Endothelial cell of umbilical vein (primary cell): Measurements from ENCODE around the gene ZC3H6. TPM values are rescaled to one million over a fixed set of nuclear protein-coding genes. Genes with fewer than 3 reads are reported as not detected.
"Not testable (repeated sequence)": the region's sequence is repeated elsewhere in the genome, so short reads cannot be mapped to it uniquely, and the experiment has no call there.

Experiments used
- BruUV-seq: library from RNA; stranded (reverse); fragments of 400-500 nt; replicated peaks from 2 replicates; lab custom pipeline; 2021; lab: Mats Ljungman, UMichigan
- CTCF ChIA-PET: fragments of 300-600, 350-600 bp; sonication (Branson Sonifier 250); formaldehyde crosslinking; loops from one replicate; lab custom pipeline; 2021; ENCODE audit warnings: antibody characterized with exemption, inconsistent platforms; lab: Charles Lee
- POLR2A ChIA-PET: fragments of 300-600, 350-600 bp; sonication (Branson Sonifier 250); formaldehyde crosslinking; loops from one replicate; lab custom pipeline; 2021; ENCODE audit warnings: antibody characterized with exemption, inconsistent platforms; lab: Charles Lee
- DNase-seq: peaks from one replicate; pipeline ENCODE4 v3.0.0-alpha.2; 2011; ENCODE audit warnings: low read depth, low spot score
- FAIRE-seq: peaks from 2 replicates; lab custom pipeline; 2011; peaks lifted over from hg19 to GRCh38; lab: Jason Lieb, UNC
- H2AFZ ChIP-seq: 2 replicates; pipeline ENCODE4 v1.6.0; 2012; ENCODE audit warnings: low read depth, low read length, control low read depth, inconsistent platforms
- H3K27ac ChIP-seq: 2 replicates; pipeline ENCODE4 v1.5.1; 2011; ENCODE audit warnings: low read depth, mild to moderate bottlenecking, control low read depth, low read length, moderate library complexity; ENCODE audit not compliant: insufficient read depth
- H3K27me3 ChIP-seq, 2 experiments: 2 replicates each; pipeline versions ENCODE4 v1.6.0 to v1.6.1; 2011; ENCODE audit warnings: low read length in 2 of 2, mixed read lengths in 1 of 2; ENCODE audit not compliant: control insufficient read depth in 2 of 2, insufficient read depth in 2 of 2
- H3K36me3 ChIP-seq, 2 experiments: 2 replicates in 1 of 2; 3 replicates in 1 of 2; pipeline ENCODE4 v1.5.1; 2011; ENCODE audit warnings: low read length in 2 of 2, mild to moderate bottlenecking in 1 of 2, moderate library complexity in 1 of 2; ENCODE audit not compliant: control insufficient read depth in 2 of 2, insufficient read depth in 2 of 2; ENCODE audit errors: extremely low read depth in 1 of 2
- H3K4me1 ChIP-seq: 3 replicates; pipeline ENCODE4 v1.5.1; 2011; ENCODE audit warnings: mild to moderate bottlenecking, low read length; ENCODE audit not compliant: control insufficient read depth, insufficient read depth; ENCODE audit errors: extremely low read depth
- H3K4me2 ChIP-seq: 2 replicates; pipeline ENCODE4 v1.6.1; 2011; ENCODE audit warnings: low read length, control low read depth, mixed read lengths; ENCODE audit not compliant: insufficient read depth
- H3K4me3 ChIP-seq, 3 experiments: fragments of 200-600 bp in 1 of 3; sonication (generic), shearing (Covaris generic) in 1 of 3; replicated peaks in 1 of 3; 2 replicates each; pipeline ENCODE4 v1.5.1; 2011 to 2016; ENCODE audit warnings: control low read depth in 3 of 3, low read length in 3 of 3, mild to moderate bottlenecking in 2 of 3, inconsistent platforms in 1 of 3, low read depth in 1 of 3, moderate library complexity in 1 of 3; ENCODE audit not compliant: insufficient read depth in 1 of 3
- H3K79me2 ChIP-seq: 2 replicates; pipeline ENCODE4 v1.6.0; 2012; ENCODE audit warnings: low read length, inconsistent platforms; ENCODE audit not compliant: control insufficient read depth, insufficient read depth
- H3K9ac ChIP-seq: replicated peaks from 2 replicates; pipeline ENCODE3; 2011; ENCODE audit warnings: low read length, control low read depth; ENCODE audit not compliant: insufficient read depth; ENCODE audit errors: extremely low read depth
- H3K9me1 ChIP-seq: replicated peaks from 3 replicates; pipeline ENCODE4 v1.6.0; 2011; ENCODE audit warnings: mild to moderate bottlenecking, low read length; ENCODE audit not compliant: control insufficient read depth, insufficient read depth; ENCODE audit errors: extremely low read depth
- H3K9me3 ChIP-seq: replicated peaks from 2 replicates; pipeline ENCODE4 v1.5.1; 2012; ENCODE audit warnings: low read length, inconsistent platforms; ENCODE audit not compliant: control insufficient read depth, insufficient read depth
- H4K20me1 ChIP-seq: replicated peaks from 2 replicates; pipeline ENCODE3; 2011; ENCODE audit warnings: mild to moderate bottlenecking, low read length; ENCODE audit not compliant: control insufficient read depth, insufficient read depth; ENCODE audit errors: extremely low read depth
- CTCF ChIP-seq, 2 donors: IDR thresholded peaks; 1 replicate in 1 of 2; 2 replicates in 1 of 2; pipeline ENCODE4 v1.5.1; 2011; ENCODE audit warnings: low read length in 2 of 2, mild to moderate bottlenecking in 2 of 2, moderate library complexity in 2 of 2, control low read depth in 1 of 2, inconsistent platforms in 1 of 2, low read depth in 1 of 2; ENCODE audit not compliant: insufficient read depth in 1 of 2; ENCODE audit errors: extremely low read depth in 1 of 2
- EZH2 ChIP-seq: IDR thresholded peaks from 2 replicates; pipeline ENCODE4 v1.6.1; 2012; ENCODE audit warnings: borderline replicate concordance, low read depth, mild to moderate bottlenecking, moderate library complexity, low read length, inconsistent platforms; ENCODE audit not compliant: severe bottlenecking
- FOS ChIP-seq: IDR thresholded peaks from 2 replicates; pipeline ENCODE4 v1.6.1; 2011; ENCODE audit warnings: mild to moderate bottlenecking, low read length, moderate library complexity, borderline replicate concordance; ENCODE audit not compliant: insufficient read depth
- GATA2 ChIP-seq: IDR thresholded peaks from 2 replicates; pipeline ENCODE4 v1.7.0; 2011; ENCODE audit warnings: low read depth, mild to moderate bottlenecking, moderate library complexity, mixed read lengths, low read length; ENCODE audit not compliant: insufficient read length, insufficient read depth
- JUN ChIP-seq: IDR thresholded peaks from 2 replicates; pipeline ENCODE4 v1.6.1; 2011; ENCODE audit warnings: borderline replicate concordance, low read depth; ENCODE audit not compliant: insufficient read length, insufficient read depth
- MAX ChIP-seq: IDR thresholded peaks from 2 replicates; pipeline ENCODE4 v1.6.1; 2011; ENCODE audit not compliant: insufficient read depth, insufficient read length
- MYC ChIP-seq: IDR thresholded peaks from one replicate; pipeline ENCODE4 v1.6.1; 2011; ENCODE audit warnings: mild to moderate bottlenecking, low read depth, low read length
- POLR2A ChIP-seq: IDR thresholded peaks from 2 replicates; pipeline ENCODE4 v1.6.1; 2012; ENCODE audit warnings: low read depth, mild to moderate bottlenecking, control low read depth, low read length
- POLR2AphosphoS5 ChIP-seq: IDR thresholded peaks from 2 replicates; pipeline ENCODE4 v1.6.1; 2012; ENCODE audit warnings: low read depth, mild to moderate bottlenecking, control low read depth, low read length, moderate library complexity; ENCODE audit not compliant: insufficient read depth
- dilution Hi-C: fragments of 300-500 bp; cut with MboI; formaldehyde crosslinking; loops from one replicate; pipeline ENCODE4 v1.15.0; 2019; ENCODE audit warnings: low sequenced_read_pairs; ENCODE audit not compliant: extremely low pct_ligation_motif_present
- intact Hi-C: fragments of 100-400 bp; cut with micrococcal nuclease; formaldehyde crosslinking; loops from one replicate; pipeline ENCODE4 v1.10.0; 2022
- polyA plus RNA-seq, 4 experiments: library from polyadenylated mRNA; depleted of rRNA in 3 of 4; stranded (reverse) in 3 of 4; unstranded in 1 of 4; fragments of >200 nt; gene quantifications; 2 replicates each; pipeline versions ENCODE4 v1.2.1 to v1.2.3, GENCODE V29; 2011 to 2012; ENCODE audit warnings: missing spikeins in 1 of 4
- total RNA-seq: library from RNA; stranded (reverse); gene quantifications from 2 replicates; pipeline ENCODE4 v1.2.3, GENCODE V29; 2021

ZC3H6 gene
- total and polyA plus RNA-seq, 2 donors (not counting 3 experiments of a cell fraction or from before 2014, with no cell fraction given), result 0.46 to 3.0 TPM

- Histone ChIP-seq H3K4me1 (peaks cover 9% of the 10 kb centered on the region), H3K4me2 (no peak overlapping the region), H2AFZ (no peak overlapping the region), H3K79me2 (no peaks in the 10 kb centered on the region), H3K9me1 (no peaks in the 10 kb centered on the region), H3K27me3 (no peaks in the 10 kb centered on the region), H3K36me3 (no peaks in the 10 kb centered on the region), H3K4me3 (no peak overlapping the region), H3K9ac (no peak overlapping the region), H3K9me3 (no peaks in the 10 kb centered on the region), H4K20me1 (no peaks in the 10 kb centered on the region), H3K27ac (no peak overlapping the region)
- no peak for DNase-seq
- no peak for TF ChIP-seq FOS
- TF ChIP-seq EZH2, result no peak
- TF ChIP-seq MYC, result no peak
- TF ChIP-seq POLR2A, result no peak
- no peak for TF ChIP-seq CTCF (IDR thresholded peaks at IDR 0.05; ENCODE audit: extremely low read depth in 1 of 2, insufficient read depth in 1 of 2, low read depth in 1 of 2, low read length in 2 of 2)
- no peak for TF ChIP-seq MAX
- no peak for TF ChIP-seq GATA2
- no peak for TF ChIP-seq JUN
- TF ChIP-seq POLR2AphosphoS5, result no peak
- intact Hi-C loops, result loop anchor here (2.0 to 5.0 kb wide), 3 partner anchors 23 to 305 kb away; partner anchors contain the start of genes CHCHD5 and TMEM87B
- ChIA-PET CTCF (interaction anchor here (0.8 to 1.5 kb wide), 3 partner anchors 10 to 36 kb away, joined by 3 to 4 read pairs (median 3); no protein-coding TSS in a partner anchor), POLR2A (interaction anchor here (0.6 to 0.7 kb wide), 2 partner anchors 16 to 39 kb away, joined by 3 to 7 read pairs; no protein-coding TSS in a partner anchor)
- no TSS peak for BruUV-seq
- FAIRE-seq, result no peak
- dilution Hi-C loops, result no loop called here
Measured at GRCh38 chr2:112277596-112278220, 2.3 kb downstream of the ZC3H6 start.

GRCh38 chr2:112282066-112282465 lies 6.7 kb downstream of the ZC3H6 start:
- FAIRE-seq, H3K9me3 ChIP-seq, POLR2A ChIA-PET, H3K4me3 ChIP-seq, H3K9ac ChIP-seq, H3K27me3 ChIP-seq, H2AFZ ChIP-seq, dilution Hi-C loops, DNase-seq, intact Hi-C loops, H3K4me2 ChIP-seq, BruUV-seq, CTCF ChIA-PET, H3K4me1 ChIP-seq, H3K79me2 ChIP-seq, H3K9me1 ChIP-seq, H3K27ac ChIP-seq, H3K36me3 ChIP-seq, H4K20me1 ChIP-seq: not testable (repeated sequence)
